Bronchial epithelial cell (primary cell): ENCODE data around the gene SFMBT1. TPM values are rescaled to one million over a fixed set of nuclear protein-coding genes. Genes with fewer than 3 reads are reported as not detected.
A peak's percentile ranks its signal among the peaks of the same experiment; 100 is the strongest.
"Not testable (repeated sequence)": the region's sequence is repeated elsewhere in the genome, so short reads cannot be mapped to it uniquely, and the experiment has no call there.

Experiments used
- DNase-seq: peaks from one replicate; pipeline ENCODE4 v3.0.0-alpha.2; 2010; ENCODE audit warnings: low read depth
- FAIRE-seq: peaks from 2 replicates; lab custom pipeline; 2011; peaks lifted over from hg19 to GRCh38; lab: Jason Lieb, UNC
- H3K27me3 ChIP-seq: 2 replicates; pipeline ENCODE4 v1.5.1; 2011; ENCODE audit warnings: low read length; ENCODE audit not compliant: control insufficient read depth, insufficient read depth
- H3K36me3 ChIP-seq: 2 replicates; pipeline ENCODE4 v1.5.1; 2011; ENCODE audit warnings: low read length; ENCODE audit not compliant: control insufficient read depth, insufficient read depth
- H3K4me3 ChIP-seq: 2 replicates; pipeline ENCODE4 v1.5.1; 2011; ENCODE audit warnings: mild to moderate bottlenecking, low read depth, low read length, control low read depth
- total RNA-seq: library from RNA; depleted of rRNA; stranded (reverse); fragments of >200 nt; gene quantifications from 2 replicates; pipeline ENCODE4 v1.2.1, GENCODE V29; 2014
- TF ChIP-seq, protein P1 (sequence below): IDR thresholded peaks from 2 replicates; pipeline ENCODE4 v1.5.1; 2011; ENCODE audit warnings: mild to moderate bottlenecking, moderate library complexity, low read length, control low read depth, inconsistent platforms; ENCODE audit not compliant: insufficient read depth, severe bottlenecking

Gene SFMBT1
- total RNA-seq, 1 donor from 2014 or later: 7.6 TPM

DNA sequence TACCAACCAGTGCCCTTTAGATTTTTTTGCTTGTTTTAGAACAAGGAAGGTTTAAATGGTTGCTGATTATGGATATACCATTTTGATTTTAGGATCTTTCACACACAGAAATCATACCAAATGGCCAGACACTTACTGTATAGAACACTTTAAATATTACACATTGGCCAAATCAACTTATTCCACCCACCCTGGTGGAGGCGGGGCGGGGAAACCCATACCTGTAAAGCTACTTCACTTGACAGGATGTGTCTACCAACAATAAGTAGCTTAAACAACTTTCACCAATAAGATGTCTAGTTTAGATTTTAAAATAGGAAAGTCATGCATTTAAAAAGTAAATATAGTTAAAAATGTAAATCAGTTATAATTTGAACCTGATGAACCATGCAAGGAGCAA lies 17.0 kb upstream of the SFMBT1 start:
- Histone ChIP-seq H3K4me3 (no peak overlapping the region), H3K36me3 (no peaks in the 10 kb centered on the region), H3K27me3 (no peaks in the 10 kb centered on the region)
- TF ChIP-seq, protein P1, sequence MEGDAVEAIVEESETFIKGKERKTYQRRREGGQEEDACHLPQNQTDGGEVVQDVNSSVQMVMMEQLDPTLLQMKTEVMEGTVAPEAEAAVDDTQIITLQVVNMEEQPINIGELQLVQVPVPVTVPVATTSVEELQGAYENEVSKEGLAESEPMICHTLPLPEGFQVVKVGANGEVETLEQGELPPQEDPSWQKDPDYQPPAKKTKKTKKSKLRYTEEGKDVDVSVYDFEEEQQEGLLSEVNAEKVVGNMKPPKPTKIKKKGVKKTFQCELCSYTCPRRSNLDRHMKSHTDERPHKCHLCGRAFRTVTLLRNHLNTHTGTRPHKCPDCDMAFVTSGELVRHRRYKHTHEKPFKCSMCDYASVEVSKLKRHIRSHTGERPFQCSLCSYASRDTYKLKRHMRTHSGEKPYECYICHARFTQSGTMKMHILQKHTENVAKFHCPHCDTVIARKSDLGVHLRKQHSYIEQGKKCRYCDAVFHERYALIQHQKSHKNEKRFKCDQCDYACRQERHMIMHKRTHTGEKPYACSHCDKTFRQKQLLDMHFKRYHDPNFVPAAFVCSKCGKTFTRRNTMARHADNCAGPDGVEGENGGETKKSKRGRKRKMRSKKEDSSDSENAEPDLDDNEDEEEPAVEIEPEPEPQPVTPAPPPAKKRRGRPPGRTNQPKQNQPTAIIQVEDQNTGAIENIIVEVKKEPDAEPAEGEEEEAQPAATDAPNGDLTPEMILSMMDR: no peak
- FAIRE-seq (no peak), DNase-seq (no peak)

DNA sequence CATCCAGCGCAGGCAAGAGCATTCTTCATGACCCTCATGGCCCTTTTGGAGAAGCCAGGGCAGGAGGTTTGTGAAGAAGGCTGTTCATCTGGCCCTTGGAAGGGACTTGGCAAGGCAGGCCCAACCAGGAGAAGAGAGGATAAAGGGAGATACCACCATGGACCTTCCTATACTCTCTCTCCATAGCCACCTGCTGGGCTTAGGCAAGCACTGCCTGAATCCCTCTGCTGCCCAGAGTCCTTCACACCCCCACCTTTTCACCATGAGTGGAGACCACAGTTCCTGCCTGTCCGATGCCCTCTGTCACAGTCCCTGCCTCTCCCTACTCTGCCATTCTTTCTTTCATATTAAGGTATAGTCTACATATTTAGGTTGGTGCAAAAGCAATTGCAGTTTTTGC lies 10.6 kb upstream of the SFMBT1 start:
- FAIRE-seq: peak; percentile 66
- DNase-seq: no peak

GRCh38 chr3:53054233-53054632 lies 8.4 kb upstream of the SFMBT1 start:
- H3K36me3 ChIP-seq, H3K27me3 ChIP-seq, DNase-seq, H3K4me3 ChIP-seq, FAIRE-seq: not testable (repeated sequence)

More for the DNA sequence above, 10.6 kb upstream of the SFMBT1 start:
- TF ChIP-seq, protein P1: peak; percentile 40
- no peaks in the 10 kb centered on the region for H3K27me3 ChIP-seq
- H3K4me3 ChIP-seq: no peak overlapping the region
- H3K36me3 ChIP-seq: no peaks in the 10 kb centered on the region

- TF ChIP-seq, protein P1: no peak
- no peak overlapping the region for H3K4me3 ChIP-seq
- FAIRE-seq: peak; percentile 50
- H3K27me3 ChIP-seq: no peaks in the 10 kb centered on the region
- no peak for DNase-seq
- H3K36me3 ChIP-seq: no peaks in the 10 kb centered on the region
Observed at GRCh38 chr3:53051929-53052328, 6.1 kb upstream of the SFMBT1 start.

- Histone ChIP-seq H3K4me3 (no peak overlapping the region), H3K36me3 (no peaks in the 10 kb centered on the region), H3K27me3 (no peaks in the 10 kb centered on the region)
- TF ChIP-seq, protein P1: no peak
- FAIRE-seq: no peak
- DNase-seq: no peak
Observed at GRCh38 chr3:53049987-53050386, 4.1 kb upstream of the SFMBT1 start.

DNA sequence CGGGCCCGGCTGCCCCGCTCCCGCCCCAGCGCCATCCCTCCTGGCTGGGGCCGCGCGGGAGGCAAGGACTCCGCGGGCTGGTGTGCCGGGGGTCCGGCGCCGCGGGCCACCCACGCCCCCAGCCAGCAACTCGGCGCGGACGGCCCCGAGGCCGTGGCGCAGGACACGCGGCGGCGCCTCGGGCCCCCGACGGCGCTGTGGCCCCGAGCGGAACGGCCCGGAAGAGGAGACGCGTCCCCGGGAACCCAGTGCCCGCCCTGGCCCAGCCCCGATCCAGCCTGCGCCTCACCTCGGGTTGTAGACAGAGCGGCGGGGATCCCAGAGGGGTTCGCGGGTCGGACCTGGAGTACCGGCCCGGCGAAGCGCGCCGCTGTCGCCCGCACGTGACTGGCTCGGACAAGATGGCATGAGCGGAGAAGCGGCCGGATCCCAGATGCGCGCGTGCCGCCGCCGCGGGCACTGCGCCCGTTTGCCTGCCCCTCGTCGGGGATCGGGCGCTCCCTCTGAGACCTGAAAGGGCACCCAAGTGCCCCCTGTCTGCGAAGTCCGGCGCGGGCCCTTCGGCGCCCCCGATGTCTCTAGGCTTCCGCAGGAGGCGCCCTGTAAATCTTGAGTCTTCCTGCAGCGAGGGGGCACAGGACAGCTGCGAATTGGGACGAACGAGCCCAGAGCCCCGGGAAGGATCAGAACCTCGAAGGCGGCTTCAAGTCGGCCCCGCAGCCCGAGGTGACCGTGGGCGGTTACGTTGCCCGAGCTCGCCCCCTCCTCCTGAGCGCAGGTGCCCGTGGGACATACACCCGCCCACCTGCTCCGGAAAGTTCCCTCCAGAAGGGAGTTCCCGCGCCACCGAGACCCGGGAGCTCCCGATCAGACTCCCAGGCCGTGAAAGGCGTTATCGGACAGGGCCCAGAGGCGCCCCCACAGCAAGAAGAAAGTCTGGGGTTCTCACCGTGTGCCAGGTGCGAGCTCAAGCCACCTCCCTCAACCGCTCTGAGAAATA lies 598 bp upstream of the SFMBT1 start:
- Histone ChIP-seq H3K36me3 (no peaks in the 10 kb centered on the region), H3K4me3 (peak overlapping the region; percentile 62), H3K27me3 (no peaks in the 10 kb centered on the region)
- TF ChIP-seq, protein P1: peak; percentile 50
- no peak for FAIRE-seq
- DNase-seq: no peak
